Cardiac septum (tissue), 1 donor: ENCODE data around the gene LAPTM4A. TPM values are rescaled to one million over a fixed set of nuclear protein-coding genes. Genes with fewer than 3 reads are reported as not detected.
A peak's percentile ranks its signal among the peaks of the same experiment; 100 is the strongest.

ENCODE experiments used
- DNase-seq: peaks from one replicate; pipeline ENCODE4 v3.0.0-alpha.2; 2020; ENCODE audit warnings: low spot score
- intact Hi-C: fragments of 100-400 bp; cut with DNase I; formaldehyde crosslinking; loops from one replicate; pipeline ENCODE4 v1.14.0; 2022
- total RNA-seq: library from RNA; stranded (reverse); fragmentation: NEBNext Ultra II Directional; extraction: Animal tissue kit (Norgen Biotek cat#: 25700); gene quantifications from one replicate; pipeline ENCODE4 v1.2.1, GENCODE V29; 2021
- donor health status: DM: no; HTN: no; CAD: no.

Gene LAPTM4A
- total RNA-seq, 1 donor from 2014 or later, result 134 TPM

- no peak for DNase-seq
Observed at GRCh38 chr2:20001361-20001863, 50.0 kb downstream of the LAPTM4A start.

GRCh38 chr2:19993731-19994130 is 57.7 kb downstream of the LAPTM4A start:
- intact Hi-C loops, result no loop called here
- DNase-seq, result no peak

More at GRCh38 chr2:20001361-20001863, 50.0 kb downstream of the LAPTM4A start:
- intact Hi-C loops, result no loop called here

- intact Hi-C loops, result no loop called here
Observed at GRCh38 chr2:19991895-19992294, 59.5 kb downstream of the LAPTM4A start.

GRCh38 chr2:19990416-19990728 is 61.1 kb downstream of the LAPTM4A start:
- no peak for DNase-seq
- intact Hi-C loops, result no loop called here

More at GRCh38 chr2:19991895-19992294, 59.5 kb downstream of the LAPTM4A start:
- no peak for DNase-seq

- intact Hi-C loops, result no loop called here
- peak; percentile 93 for DNase-seq
Observed at GRCh38 chr2:19989667-19990415, 61.6 kb downstream of the LAPTM4A start, which contains the start of gene WDR35. Gene WDR35, minus strand, starts transcription at chr2:19990105. Its CDS starts 90 bp downstream, at chr2:19990015.

- intact Hi-C loops, result no loop called here
- no peak for DNase-seq
Observed at GRCh38 chr2:19989342-19989666, 62.1 kb downstream of the LAPTM4A start.

- intact Hi-C loops, result no loop called here
- DNase-seq, result no peak
Observed at GRCh38 chr2:19988600-19988999, 62.8 kb downstream of the LAPTM4A start.

- no peak for DNase-seq
- intact Hi-C loops, result no loop called here
Observed at GRCh38 chr2:19987936-19988335, 63.5 kb downstream of the LAPTM4A start.

Other genes starting within 250 kb of the LAPTM4A start
- 7.5 TPM for gene TTC32, start 149.6 kb downstream of the LAPTM4A start, total RNA-seq
- gene WDR35, start 61.5 kb downstream of the LAPTM4A start, total RNA-seq, result 5.1 TPM
- 0.11 TPM for gene MATN3, start 39.0 kb downstream of the LAPTM4A start, total RNA-seq
- 0.32 TPM for gene SDC1, start 173.5 kb upstream of the LAPTM4A start, total RNA-seq